HG03521 (cell line): ENCODE measurements around the gene CLIC1.
"Not testable (repeated sequence)": the region's sequence is repeated elsewhere in the genome, so short reads cannot be mapped to it uniquely, and the experiment has no call there.

Experiments used
- ATAC-seq: cut with Tn5 transposase; IDR thresholded peaks from one replicate; pipeline ENCODE4 v1.9.1; 2021; ENCODE audit warnings: mild to moderate bottlenecking, moderate library complexity; ENCODE audit not compliant: unreplicated experiment

CLIC1 gene

GRCh38 chr6:31725502-31726350 lies 10.6 kb downstream of the CLIC1 start:
- no peak for ATAC-seq

- ATAC-seq: no peak
These were observed 12.2 kb downstream of the CLIC1 start for GRCh38 chr6:31723980-31724691.

DNA sequence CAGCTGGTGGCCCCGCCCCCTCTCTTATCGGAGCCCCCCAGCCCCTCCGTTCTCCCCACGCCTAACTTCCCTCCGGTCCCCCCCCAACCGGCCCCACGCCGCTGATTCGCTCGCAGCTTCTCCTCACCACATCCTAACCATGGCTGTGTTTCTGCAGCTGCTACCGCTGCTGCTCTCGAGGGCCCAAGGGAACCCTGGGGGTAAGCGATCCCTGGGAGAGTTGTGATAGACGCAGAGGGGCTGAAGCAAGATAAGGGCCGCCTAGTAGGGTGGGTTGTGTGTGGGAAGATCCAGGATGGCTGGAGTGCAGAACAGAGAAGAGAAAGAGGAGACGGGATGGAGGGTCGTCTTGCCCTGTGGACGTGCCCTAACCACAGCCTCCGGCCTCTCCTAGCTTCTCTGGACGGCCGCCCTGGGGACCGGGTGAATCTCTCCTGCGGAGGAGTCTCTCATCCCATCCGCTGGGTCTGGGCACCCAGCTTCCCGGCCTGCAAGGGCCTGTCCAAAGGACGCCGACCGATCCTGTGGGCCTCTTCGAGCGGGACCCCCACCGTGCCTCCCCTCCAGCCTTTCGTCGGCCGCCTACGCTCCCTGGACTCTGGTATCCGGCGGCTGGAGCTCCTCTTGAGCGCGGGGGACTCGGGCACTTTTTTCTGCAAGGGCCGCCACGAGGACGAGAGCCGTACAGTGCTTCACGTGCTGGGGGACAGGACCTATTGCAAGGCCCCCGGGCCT lies 12.9 kb downstream of the CLIC1 start, which contains the start of gene MPIG6B:
TSS of gene MPIG6B (plus strand) at position 129 of the 735 bp plus-strand sequence. CDS start at position 140, 11 bp downstream.
- ATAC-seq: no peak

DNA sequence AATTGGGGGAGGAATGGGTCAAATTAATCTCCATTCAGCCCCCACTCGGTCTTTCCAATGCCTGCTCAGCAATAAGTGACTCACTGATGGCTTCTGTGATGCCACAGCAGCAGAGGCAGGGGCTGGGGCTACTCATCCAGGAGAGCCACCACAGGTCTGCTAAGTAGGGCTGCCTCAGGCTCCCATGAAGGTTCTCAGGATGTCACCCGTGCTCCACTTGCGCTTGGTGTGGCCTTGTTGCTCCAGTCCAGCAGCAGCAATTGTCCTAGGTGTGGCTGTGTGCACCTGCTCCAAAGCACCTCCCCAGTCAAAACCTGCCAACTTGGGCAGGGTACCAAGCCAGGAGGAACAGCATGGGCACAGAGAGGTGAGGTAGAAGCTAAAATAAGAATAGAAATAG lies 14.2 kb downstream of the CLIC1 start:
- ATAC-seq: no peak

DNA sequence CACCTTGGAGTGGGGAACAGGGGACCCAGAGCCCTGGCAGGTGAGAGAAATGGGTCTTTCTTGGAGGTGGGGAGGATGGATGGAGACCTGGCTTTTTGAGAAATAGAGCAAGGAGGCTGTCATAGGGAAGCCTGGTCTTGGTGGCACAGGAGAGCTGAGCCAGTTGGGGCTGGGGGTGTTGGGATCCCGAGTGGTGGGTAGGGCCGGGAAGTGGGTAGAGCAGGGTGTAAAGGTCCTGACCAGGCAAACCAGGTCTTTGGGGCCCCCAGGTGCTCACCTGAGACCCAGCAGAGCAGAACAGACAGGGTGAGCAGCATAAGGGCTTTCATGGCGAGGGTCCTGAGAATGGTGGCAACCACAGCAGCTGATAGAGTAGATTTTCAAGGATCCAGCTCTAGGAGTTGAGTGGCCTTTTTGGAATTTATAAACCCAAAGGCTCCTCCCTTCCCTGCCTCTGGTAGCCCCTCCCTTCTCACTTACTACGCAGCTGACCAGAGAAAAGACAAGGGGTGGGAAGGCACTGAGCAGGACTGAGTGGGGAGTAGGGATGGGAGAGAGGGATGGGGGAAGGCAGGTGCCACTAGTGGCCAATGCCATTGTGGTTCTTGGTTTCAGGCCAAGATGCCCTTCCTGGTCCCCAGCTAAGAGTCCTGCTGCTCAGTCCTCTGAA lies 14.8 kb downstream of the CLIC1 start, which contains the start of gene LY6G6C:
TSS of gene LY6G6C (minus strand) at position 396 of the 670 bp plus-strand sequence. CDS start at position 329, 67 bp downstream.
- no peak for ATAC-seq

- no peak for ATAC-seq
These were observed 16.0 kb downstream of the CLIC1 start for GRCh38 chr6:31720196-31720770.

DNA sequence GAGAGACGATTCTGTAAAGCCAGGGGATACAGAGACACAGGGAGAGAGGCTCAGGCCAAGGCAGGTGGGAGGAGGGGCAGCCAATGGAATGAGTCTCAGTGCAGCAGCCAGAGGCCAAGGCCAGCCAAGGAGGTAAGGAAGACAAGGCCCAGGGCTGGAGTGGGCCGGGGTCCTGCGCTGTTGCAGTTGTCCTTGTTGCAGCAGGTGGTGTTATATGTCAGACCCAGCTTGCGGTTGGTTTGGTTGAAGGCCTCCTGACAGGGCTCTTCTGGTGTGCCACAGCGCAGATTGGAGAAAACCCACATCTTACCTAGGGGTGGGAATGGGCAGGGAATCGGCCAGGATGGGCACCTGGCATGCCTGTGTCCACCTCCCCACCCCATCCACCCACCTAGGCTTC lies 17.3 kb downstream of the CLIC1 start:
- ATAC-seq: no peak

- no peak for ATAC-seq
These were observed 18.1 kb downstream of the CLIC1 start for GRCh38 chr6:31718265-31718664.

DNA sequence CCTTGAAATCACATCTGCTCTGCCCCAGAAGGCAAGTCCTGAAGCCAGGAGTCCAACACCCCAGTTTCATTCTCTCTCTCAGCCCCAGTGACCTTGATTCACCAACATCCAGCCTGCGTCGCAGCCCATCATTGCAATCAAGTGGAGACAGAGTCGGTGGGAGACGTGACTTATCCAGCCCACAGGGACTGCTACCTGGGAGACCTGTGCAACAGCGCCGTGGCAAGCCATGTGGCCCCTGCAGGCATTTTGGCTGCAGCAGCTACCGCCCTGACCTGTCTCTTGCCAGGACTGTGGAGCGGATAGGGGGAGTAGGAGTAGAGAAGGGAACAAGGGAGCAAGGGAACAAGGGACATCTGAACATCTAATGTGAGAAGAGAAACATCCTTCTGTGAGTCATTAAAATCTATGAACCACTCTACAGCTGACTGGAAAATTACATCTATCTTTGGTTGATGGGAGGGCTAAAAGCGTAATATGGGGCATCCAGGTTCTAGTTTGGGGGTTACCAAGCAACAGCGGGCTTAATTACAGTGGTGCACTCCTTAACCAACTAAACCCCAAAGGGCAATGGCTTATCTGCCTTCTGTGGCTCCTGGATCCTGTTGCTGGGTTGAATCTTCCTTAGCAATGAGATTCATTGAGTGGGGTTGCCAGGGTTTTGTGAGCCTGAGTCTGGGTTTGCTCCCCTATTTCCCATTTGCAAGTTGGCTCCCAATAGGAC lies 18.7 kb downstream of the CLIC1 start:
- ATAC-seq: no peak

- no peak for ATAC-seq
These were observed 21.0 kb downstream of the CLIC1 start, which contains the start of gene LY6G6D for GRCh38 chr6:31715022-31715958. TSS of gene LY6G6D (plus strand) at chr6:31715348. CDS start at chr6:31715356, 8 bp downstream.

DNA sequence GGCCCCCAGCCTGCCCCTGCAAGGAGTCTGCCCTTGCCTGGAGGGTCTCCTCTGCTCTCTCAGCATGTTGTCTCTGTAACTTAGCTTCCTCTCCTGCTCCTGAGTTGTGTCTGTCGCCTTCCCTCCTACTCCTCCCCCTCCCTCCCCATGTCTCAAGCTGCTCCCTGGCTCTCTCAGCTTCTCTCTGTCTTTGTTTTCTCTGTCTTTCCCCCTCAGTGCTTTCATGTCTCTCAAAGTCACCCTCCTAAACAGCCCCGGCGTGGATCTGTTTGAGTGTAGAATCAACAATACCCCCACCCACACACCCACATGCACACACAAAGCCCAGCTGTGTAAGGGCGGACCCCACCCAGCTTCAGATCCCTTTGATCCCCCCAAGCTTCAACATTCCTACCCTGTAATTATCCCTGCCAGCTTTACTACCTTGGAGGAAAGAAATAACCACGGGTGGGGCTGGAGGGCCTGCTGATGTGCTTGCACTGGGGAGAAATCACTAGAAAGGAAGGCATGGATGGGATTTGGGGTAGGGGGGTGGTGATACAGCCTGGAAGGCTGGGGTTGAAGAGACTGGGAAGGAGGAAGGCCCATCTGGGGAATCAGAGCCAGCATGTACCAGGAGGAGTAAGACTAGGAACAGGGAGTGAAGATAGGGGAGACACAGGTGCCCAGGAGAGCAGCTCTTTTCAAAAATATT lies 22.2 kb downstream of the CLIC1 start:
- no peak for ATAC-seq

GRCh38 chr6:31713465-31713864 lies 22.9 kb downstream of the CLIC1 start:
- ATAC-seq: no peak

DNA sequence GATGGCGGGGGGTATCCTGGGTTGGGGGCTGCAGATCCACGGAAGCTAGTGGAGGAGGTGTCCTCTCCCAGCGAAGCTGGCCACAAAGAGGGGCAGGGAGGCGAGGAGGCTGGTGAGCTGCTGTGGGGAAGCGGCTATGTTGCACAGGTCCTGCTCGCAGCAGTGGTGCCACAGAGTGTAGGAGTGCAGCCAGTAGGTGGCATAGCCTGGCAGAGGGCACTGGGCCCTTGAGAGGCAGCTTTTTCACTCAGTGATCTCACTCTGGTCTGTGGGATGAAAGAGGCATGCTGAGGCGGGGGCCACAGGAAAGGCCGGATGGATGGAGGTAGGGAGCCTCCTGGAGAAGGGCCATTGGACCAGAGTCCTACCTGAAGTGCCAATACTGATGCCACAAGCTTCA lies 24.0 kb downstream of the CLIC1 start:
- no peak for ATAC-seq

GRCh38 chr6:31711233-31711632 lies 25.1 kb downstream of the CLIC1 start:
- no peak for ATAC-seq

DNA sequence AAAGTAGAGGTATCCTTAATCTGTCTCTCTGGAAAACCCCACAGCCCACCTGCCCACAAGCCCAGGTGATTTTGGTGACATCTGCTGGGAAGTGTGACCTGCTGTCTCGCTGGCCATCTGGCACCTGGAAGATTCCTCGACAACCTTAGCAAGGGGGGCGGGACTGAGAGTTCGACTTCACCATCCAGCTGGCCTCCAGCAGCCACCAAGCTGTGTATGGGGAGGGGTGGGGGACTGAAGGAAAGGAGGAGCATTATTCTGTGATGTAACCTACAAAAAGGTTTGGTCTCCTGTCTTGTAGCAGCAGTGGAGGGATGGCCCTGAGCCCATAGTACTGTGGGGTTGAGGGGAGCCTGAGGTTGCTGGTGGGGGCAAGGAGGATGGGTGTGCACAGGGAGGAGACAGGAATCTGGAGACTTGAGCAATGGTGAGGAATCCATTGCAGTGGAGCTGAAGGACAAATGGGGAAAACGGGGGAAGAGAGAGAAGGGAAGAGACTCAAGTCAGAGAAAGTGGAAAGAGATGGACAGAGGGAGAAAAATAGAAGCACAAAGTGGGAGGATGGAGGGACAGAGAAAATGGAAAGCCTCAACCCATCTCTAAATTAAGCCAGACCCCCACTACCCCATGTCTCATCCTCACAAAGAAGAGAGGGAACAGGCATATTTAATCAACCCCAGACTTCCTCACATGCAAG lies 25.7 kb downstream of the CLIC1 start:
- no peak for ATAC-seq

DNA sequence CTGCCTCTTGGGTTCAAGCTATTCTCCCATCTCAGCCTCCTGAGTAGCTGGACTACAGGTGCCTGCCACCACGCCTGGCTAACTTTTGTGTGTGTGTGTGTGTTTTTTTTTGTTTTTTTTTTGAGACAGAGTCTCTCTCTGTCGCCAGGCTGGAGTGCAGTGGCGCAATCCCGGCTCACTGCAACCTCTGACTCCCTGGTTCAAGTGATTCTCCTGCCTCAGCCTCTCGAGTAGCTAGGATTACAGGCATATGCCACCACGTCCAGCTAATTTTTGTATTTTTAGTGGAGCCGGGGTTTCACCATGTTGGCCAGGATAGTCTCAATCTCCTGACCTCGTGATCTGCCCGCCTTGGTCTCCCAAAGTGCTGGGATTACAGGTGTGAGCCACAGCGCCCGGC lies 27.2 kb downstream of the CLIC1 start:
- not testable (repeated sequence) for ATAC-seq

DNA sequence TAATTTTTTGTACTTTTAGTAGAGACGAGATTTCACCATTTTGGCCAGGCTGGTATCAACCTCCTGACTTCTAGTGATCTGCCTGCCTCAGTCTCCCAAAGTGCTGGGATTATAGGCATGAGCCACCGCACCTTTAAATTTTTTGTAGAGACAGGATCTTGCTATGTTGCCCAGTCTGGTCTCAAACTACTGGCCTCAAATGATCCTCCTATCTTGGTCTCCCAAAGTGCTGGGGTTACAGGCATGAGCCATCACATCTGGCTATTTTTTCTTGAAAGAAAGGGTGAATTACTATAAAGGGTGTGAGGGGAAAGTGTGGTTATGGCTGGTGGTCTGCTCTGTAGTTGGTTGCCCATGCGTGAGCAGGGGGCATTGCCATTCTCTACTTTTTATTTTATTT lies 28.1 kb downstream of the CLIC1 start:
- no peak for ATAC-seq
